Psoas muscle (tissue), 8 donors: ENCODE results near the gene AUTS2. TPM values are rescaled to one million over a fixed set of nuclear protein-coding genes. Genes with fewer than 3 reads are reported as not detected.

Experiments
- ATAC-seq, 4 donors: fragments of 200-7000 bp; cut with Tn5 transposase; one replicate each; pipeline ENCODE4 v1.9.1; 2020; ENCODE audit warnings: moderate library complexity in 3 of 4, mild to moderate bottlenecking in 2 of 4
- DNase-seq, 2 donors: peaks; one replicate each; pipeline ENCODE4 v3.0.0-alpha.2; 2020
- H3K27ac ChIP-seq: fragments of 200-600 bp; one replicate; pipeline ENCODE4 v1.8.0; 2022
- H3K27me3 ChIP-seq, 3 donors: fragments of 200-600 bp in 1 of 3; one replicate each; pipeline versions ENCODE4 v1.6.1 to v1.8.0; 2013 to 2022; ENCODE audit warnings: low read length in 2 of 3, mild to moderate bottlenecking in 2 of 3, moderate library complexity in 1 of 3; ENCODE audit not compliant: insufficient read depth in 3 of 3
- H3K36me3 ChIP-seq, 2 donors: fragments of 200-600 bp in 1 of 2; one replicate each; pipeline versions ENCODE4 v1.6.1 to v1.8.0; 2013 to 2022; ENCODE audit warnings: low read depth in 1 of 2, mild to moderate bottlenecking in 1 of 2, moderate library complexity in 1 of 2; ENCODE audit not compliant: insufficient read depth in 1 of 2
- H3K4me1 ChIP-seq: fragments of 200-600 bp; one replicate; pipeline ENCODE4 v1.8.0; 2022
- H3K4me3 ChIP-seq: fragments of 200-600 bp; one replicate; pipeline ENCODE4 v1.8.0; 2022; ENCODE audit warnings: mild to moderate bottlenecking
- H3K9me3 ChIP-seq: fragments of 200-600 bp; one replicate; pipeline ENCODE4 v1.8.0; 2022
- CTCF ChIP-seq: fragments of 200-600 bp; IDR thresholded peaks from one replicate; pipeline ENCODE4 v1.8.0; 2022; ENCODE audit warnings: antibody characterized with exemption
- WGBS, 3 donors: extraction: QIAGEN DNeasy Blood & Tissue Kit; methylation state at CpG; one replicate each; pipeline versions ENCODE4 v1.1.6 to v1.1.7; 2013; 5-methylcytosine and 5-hydroxymethylcytosine counted together
- intact Hi-C, 2 donors: fragments of 100-400 bp; cut with DNase I; formaldehyde crosslinking; loops; one replicate each; pipeline versions ENCODE4 v1.11.0 to v1.14.2; 2022
- polyA plus RNA-seq, 3 donors: library from polyadenylated mRNA; stranded (reverse); fragments of 200-250 nt; gene quantifications; one replicate each; pipeline ENCODE4 v1.2.3, GENCODE V29; 2013
- total RNA-seq, 4 donors: library from RNA; stranded (reverse); fragmentation: NEBNext Ultra II Directional in 2 of 4; extraction: Animal tissue kit (Norgen Biotek cat#: 25700) in 2 of 4; gene quantifications; one replicate each; pipeline versions ENCODE4 v1.2.1 to v1.2.4, GENCODE V29; 2021 to 2023
- donor health status: healthy with polysubstance abuse.
- donor health status: DM: no; HTN: no; CAD: no; lungs with moderate emphysema.
- donor health status: Bipolar disorder and iron deficiency.
- donor health status: healthy.
- donor health status: DM: yes; HTN: yes; CAD: no.
- donor health status: DM: no; HTN: no; CAD: no.
- donor health status: DM: no; HTN: no; CAD: no.
- donor health status: DM: yes; HTN: yes; CAD: no.

The AUTS2 gene
- total and polyA plus RNA-seq, 7 donors: 5.0 to 33.5 (median 14.3) TPM

GRCh38 chr7:69728304-69728703, 130.0 kb downstream of the AUTS2 start:
- Histone ChIP-seq H3K4me3 (no peak overlapping the region), H3K9me3 (no peaks in the 10 kb centered on the region), H3K27me3 (no peaks in the 10 kb centered on the region), H3K27ac (no peak overlapping the region), H3K4me1 (no peaks in the 10 kb centered on the region), H3K36me3 (no peaks in the 10 kb centered on the region)
- no peak for TF ChIP-seq CTCF
- intact Hi-C loops: no loop called here
- DNase-seq (no peak), ATAC-seq (no peak)
- whole genome bisulfite sequencing, 3 donors: 71 to 80% (median 80%) methylated on average over 3 of the region's 3 CpGs

- 89 to 92% (median 89%) methylated on average over 2 of the region's 2 CpGs for WGBS, 3 donors
- no peak overlapping the region for H3K4me3 ChIP-seq
- intact Hi-C loops: no loop called here
- no peaks in the 10 kb centered on the region for H3K27me3 ChIP-seq
- DNase-seq (no peak), ATAC-seq (no peak)
- no peaks in the 10 kb centered on the region for H3K36me3 ChIP-seq
- H3K9me3 ChIP-seq: no peaks in the 10 kb centered on the region
- no peak for TF ChIP-seq CTCF
- no peaks in the 10 kb centered on the region for H3K4me1 ChIP-seq
- H3K27ac ChIP-seq: no peak overlapping the region
These were observed 133.9 kb downstream of the AUTS2 start for GRCh38 chr7:69732203-69732602.

- no peak for DNase-seq
- H3K4me1 ChIP-seq: peaks cover 26% of the 10 kb centered on the region
- no peak for ATAC-seq
- WGBS, 3 donors: 97 to 100% (median 100%) methylated on average over 2 of the region's 2 CpGs
- intact Hi-C loops: no loop called here
- H3K27ac ChIP-seq: no peak overlapping the region
- H3K9me3 ChIP-seq: no peaks in the 10 kb centered on the region
- no peaks in the 10 kb centered on the region for H3K36me3 ChIP-seq
- TF ChIP-seq CTCF: no peak
- no peak overlapping the region for H3K4me3 ChIP-seq
- H3K27me3 ChIP-seq: no peaks in the 10 kb centered on the region
These were observed 137.3 kb downstream of the AUTS2 start for GRCh38 chr7:69735582-69735981.

- no peak for DNase-seq
These were observed 138.0 kb downstream of the AUTS2 start for GRCh38 chr7:69736126-69736810.

More at GRCh38 chr7:69736126-69736810, 138.0 kb downstream of the AUTS2 start:
- WGBS, 3 donors: 88 to 92% (median 91%) methylated on average over 3 of the region's 3 CpGs
- no peak for ATAC-seq
- H3K36me3 ChIP-seq: no peaks in the 10 kb centered on the region
- no peak for TF ChIP-seq CTCF
- intact Hi-C loops: no loop called here
- H3K27me3 ChIP-seq: no peaks in the 10 kb centered on the region
- H3K4me1 ChIP-seq: peaks cover 30% of the 10 kb centered on the region
- H3K9me3 ChIP-seq: no peaks in the 10 kb centered on the region
- H3K27ac ChIP-seq: no peak overlapping the region
- no peak overlapping the region for H3K4me3 ChIP-seq
